Stimulated activated CD4-positive, alpha-beta T cell treated with anti-CD3 and anti-CD28 coated beads, Interleukin-15, amount 100 ng/mL, for 1 hour (primary cell): Measurements from ENCODE around the gene PIAS1.
"Not testable (repeated sequence)": the region's sequence is repeated elsewhere in the genome, so short reads cannot be mapped to it uniquely, and the experiment has no call there.

ENCODE experiments used
- DNase-seq, 2 donors: peaks; one replicate each; pipeline ENCODE4 v3.0.0-alpha.2; 2020; ENCODE audit warnings: low read depth in 1 of 2, low spot score in 1 of 2

Gene PIAS1

GRCh38 chr15:68053701-68054627 lies at the start of gene PIAS1:
Gene PIAS1, plus strand, starts transcription at chr15:68054315. Its CDS starts 12 bp downstream, at chr15:68054327.
- peak; percentile 88 to 92 for DNase-seq

GRCh38 chr15:68007642-68008041 lies 46.5 kb upstream of the PIAS1 start:
- DNase-seq = not testable (repeated sequence)

- DNase-seq = no peak
Observed at GRCh38 chr15:68010361-68011153, 43.6 kb upstream of the PIAS1 start.

GRCh38 chr15:68012911-68013310 lies 41.2 kb upstream of the PIAS1 start:
- no peak for DNase-seq

GRCh38 chr15:68014219-68014618 lies 39.9 kb upstream of the PIAS1 start:
- DNase-seq = no peak

GRCh38 chr15:68015244-68015643 lies 38.9 kb upstream of the PIAS1 start:
- no peak for DNase-seq

- no peak for DNase-seq
Observed at GRCh38 chr15:68017201-68017600, 36.9 kb upstream of the PIAS1 start.

- no peak for DNase-seq
Observed at GRCh38 chr15:68018797-68019444, 35.2 kb upstream of the PIAS1 start.

GRCh38 chr15:68019814-68020525 lies 34.1 kb upstream of the PIAS1 start:
- no peak for DNase-seq

GRCh38 chr15:68020685-68021084 lies 33.4 kb upstream of the PIAS1 start:
- DNase-seq = no peak

- no peak for DNase-seq
Observed at GRCh38 chr15:68022061-68022460, 32.1 kb upstream of the PIAS1 start.

GRCh38 chr15:68023307-68024101 lies 30.6 kb upstream of the PIAS1 start:
- DNase-seq = no peak

- no peak for DNase-seq
Observed at GRCh38 chr15:68025835-68026424, 28.2 kb upstream of the PIAS1 start.

- DNase-seq = no peak
Observed at GRCh38 chr15:68027388-68027787, 26.7 kb upstream of the PIAS1 start.

- no peak for DNase-seq
Observed at GRCh38 chr15:68028137-68028887, 25.8 kb upstream of the PIAS1 start.

- DNase-seq = no peak
Observed at GRCh38 chr15:68028888-68029207, 25.3 kb upstream of the PIAS1 start.

GRCh38 chr15:68029959-68030358 lies 24.2 kb upstream of the PIAS1 start:
- no peak for DNase-seq

GRCh38 chr15:68031404-68031803 lies 22.7 kb upstream of the PIAS1 start:
- DNase-seq = no peak

- DNase-seq = no peak
Observed at GRCh38 chr15:68032672-68033071, 21.4 kb upstream of the PIAS1 start.
